Vagina (tissue), 2 donors: ENCODE data around the gene PAK3.

Experiments
- CTCF ChIP-seq, 3 experiments: fragments of 450-650 bp in 2 of 3; fragments of 200-600 bp in 1 of 3; sonication (generic) in 1 of 3; IDR thresholded peaks; one replicate each; pipeline ENCODE4 v1.5.1; 2017 to 2019; ENCODE audit warnings: antibody characterized with exemption in 3 of 3, mild to moderate bottlenecking in 2 of 3, moderate library complexity in 2 of 3
- POLR2AphosphoS5 ChIP-seq, 2 donors: sonication (generic); formaldehyde crosslinking; IDR thresholded peaks; one replicate each; pipeline ENCODE4 v1.9.0; 2017; ENCODE audit warnings: antibody characterized with exemption in 2 of 2, mild to moderate bottlenecking in 2 of 2, low read depth in 1 of 2; ENCODE audit not compliant: insufficient read depth in 1 of 2

GRCh38 chrX:111180750-111181240 lies 84.8 kb downstream of the PAK3 start:
- TF ChIP-seq CTCF (IDR thresholded peaks at IDR 0.05) (no peak), POLR2AphosphoS5 (IDR thresholded peaks at IDR 0.05; ENCODE audit: insufficient read depth in 1 of 2, low read depth in 1 of 2) (no peak)
